Upper lobe of left lung (tissue), 4 donors: ENCODE measurements around the gene NCAPD3.

ENCODE experiments used
- EP300 ChIP-seq, 4 donors: sonication (generic); formaldehyde crosslinking; IDR thresholded peaks; one replicate each; pipeline ENCODE4 v1.5.1; 2017; ENCODE audit warnings: antibody characterized with exemption in 4 of 4, control low read depth in 2 of 4
- POLR2A ChIP-seq, 4 donors: fragments of 450-650 bp; IDR thresholded peaks; one replicate each; pipeline ENCODE4 v1.5.1; 2016 to 2017; ENCODE audit warnings: antibody characterized with exemption in 4 of 4, mild to moderate bottlenecking in 2 of 4
- POLR2AphosphoS5 ChIP-seq, 2 donors: sonication (generic); formaldehyde crosslinking; IDR thresholded peaks; one replicate each; pipeline ENCODE4 v1.5.1; 2017; ENCODE audit warnings: antibody characterized with exemption in 2 of 2
- TF ChIP-seq, protein P1 (sequence below), 6 experiments: fragments of 450-650 bp in 4 of 6; fragments of 200-600 bp in 2 of 6; sonication (generic) in 2 of 6; IDR thresholded peaks; one replicate each; pipeline ENCODE4 v1.5.1; 2016 to 2019; ENCODE audit warnings: antibody characterized with exemption in 6 of 6

GRCh38 chr11:134132808-134133207, 91.0 kb downstream of the NCAPD3 start:
- TF ChIP-seq, protein P1, sequence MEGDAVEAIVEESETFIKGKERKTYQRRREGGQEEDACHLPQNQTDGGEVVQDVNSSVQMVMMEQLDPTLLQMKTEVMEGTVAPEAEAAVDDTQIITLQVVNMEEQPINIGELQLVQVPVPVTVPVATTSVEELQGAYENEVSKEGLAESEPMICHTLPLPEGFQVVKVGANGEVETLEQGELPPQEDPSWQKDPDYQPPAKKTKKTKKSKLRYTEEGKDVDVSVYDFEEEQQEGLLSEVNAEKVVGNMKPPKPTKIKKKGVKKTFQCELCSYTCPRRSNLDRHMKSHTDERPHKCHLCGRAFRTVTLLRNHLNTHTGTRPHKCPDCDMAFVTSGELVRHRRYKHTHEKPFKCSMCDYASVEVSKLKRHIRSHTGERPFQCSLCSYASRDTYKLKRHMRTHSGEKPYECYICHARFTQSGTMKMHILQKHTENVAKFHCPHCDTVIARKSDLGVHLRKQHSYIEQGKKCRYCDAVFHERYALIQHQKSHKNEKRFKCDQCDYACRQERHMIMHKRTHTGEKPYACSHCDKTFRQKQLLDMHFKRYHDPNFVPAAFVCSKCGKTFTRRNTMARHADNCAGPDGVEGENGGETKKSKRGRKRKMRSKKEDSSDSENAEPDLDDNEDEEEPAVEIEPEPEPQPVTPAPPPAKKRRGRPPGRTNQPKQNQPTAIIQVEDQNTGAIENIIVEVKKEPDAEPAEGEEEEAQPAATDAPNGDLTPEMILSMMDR (IDR thresholded peaks at IDR 0.05) = no peak
- TF ChIP-seq POLR2A (IDR thresholded peaks at IDR 0.05) (no peak), POLR2AphosphoS5 (IDR thresholded peaks at IDR 0.05) (no peak), EP300 (IDR thresholded peaks at IDR 0.05) (no peak)
